MCF 10A (cell line): ENCODE measurements around the gene PATJ. TPM values are rescaled to one million over a fixed set of nuclear protein-coding genes. Genes with fewer than 3 reads are reported as not detected.

ENCODE experiments used
- BruUV-seq: library from RNA; stranded (reverse); fragments of 400-500 nt; replicated peaks from 2 replicates; lab custom pipeline; 2021; lab: Mats Ljungman, UMichigan
- CTCF ChIA-PET: fragments of 300-600 bp; sonication (Branson Sonifier 250); formaldehyde crosslinking; extraction: SDS; loops from one replicate; lab custom pipeline; 2021; ENCODE audit warnings: antibody characterized with exemption, inconsistent platforms; lab: Yijun Ruan, JAX
- POLR2A ChIA-PET: fragments of 300-600, 350-650 bp; sonication (Branson Sonifier 250); formaldehyde crosslinking; extraction: SDS; loops from one replicate; lab custom pipeline; 2020; ENCODE audit warnings: antibody characterized with exemption, inconsistent platforms; lab: Yijun Ruan, JAX
- DNase-seq: peaks from one replicate; pipeline ENCODE4 v3.0.0-alpha.2; 2018; ENCODE audit not compliant: unreplicated experiment
- H3K27ac Mint-ChIP-seq: one replicate; pipeline ENCODE4 v1.8.0; 2022; ENCODE audit warnings: mild to moderate bottlenecking, low read depth, mixed read lengths; ENCODE audit not compliant: unreplicated experiment
- H3K27me3 Mint-ChIP-seq: one replicate; pipeline ENCODE4 v1.8.0; 2022; ENCODE audit warnings: mixed read lengths; ENCODE audit not compliant: insufficient read depth, unreplicated experiment
- H3K36me3 Mint-ChIP-seq: one replicate; pipeline ENCODE4 v1.8.0; 2022; ENCODE audit warnings: mild to moderate bottlenecking, moderate library complexity, mixed read lengths; ENCODE audit not compliant: insufficient read depth, unreplicated experiment
- H3K4me1 Mint-ChIP-seq: one replicate; pipeline ENCODE4 v1.8.0; 2022; ENCODE audit warnings: mixed read lengths; ENCODE audit not compliant: insufficient read depth, unreplicated experiment
- H3K4me3 Mint-ChIP-seq: one replicate; pipeline ENCODE4 v1.8.0; 2022; ENCODE audit warnings: mild to moderate bottlenecking, moderate library complexity, mixed read lengths; ENCODE audit not compliant: unreplicated experiment
- H3K9me3 Mint-ChIP-seq: one replicate; pipeline ENCODE4 v1.8.0; 2022; ENCODE audit warnings: mixed read lengths; ENCODE audit not compliant: unreplicated experiment
- intact Hi-C: fragments of 100-400 bp; cut with micrococcal nuclease; formaldehyde crosslinking; loops from 2 replicates; pipeline ENCODE4 v1.14.1; 2022
- total RNA-seq: library from RNA; stranded (reverse); gene quantifications from 2 replicates; pipeline ENCODE4 v1.2.3, GENCODE V29; 2022
- TF ChIP-seq, protein P1 (sequence below): fragments of 200-600 bp; IDR thresholded peaks from one replicate; pipeline ENCODE4 v1.8.0; 2022; ENCODE audit warnings: antibody characterized with exemption, mild to moderate bottlenecking; ENCODE audit not compliant: unreplicated experiment

The PATJ gene
- total RNA-seq, 1 experiment from 2014 or later = 28.7 TPM

DNA sequence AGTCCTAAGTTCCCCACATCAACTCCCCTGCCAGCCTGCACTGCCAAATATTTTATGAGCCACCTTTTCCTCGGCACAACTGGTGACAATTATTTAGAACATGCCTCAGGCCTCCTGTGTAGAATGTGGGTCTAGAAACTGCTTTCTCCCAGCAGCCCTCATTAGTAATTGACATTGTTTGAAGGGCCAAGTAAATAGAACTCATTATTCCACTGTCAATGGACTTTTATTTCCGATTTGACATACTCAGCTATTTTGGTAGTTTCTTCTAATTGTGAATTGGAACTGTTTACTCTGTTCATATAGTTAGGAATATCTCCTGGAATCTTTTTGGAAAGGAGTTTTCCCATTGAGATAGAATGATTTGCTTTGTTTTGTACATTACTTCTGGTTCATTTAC is 283.6 kb downstream of the PATJ start:
- CTCF ChIA-PET = interaction anchor here (0.7 kb wide), 1 partner anchor 20 kb away, joined by 3 read pairs; no protein-coding TSS in a partner anchor
- H3K27ac Mint-ChIP-seq = no peak overlapping the region
- peaks cover 10% of the 10 kb centered on the region for H3K9me3 Mint-ChIP-seq
- H3K4me3 Mint-ChIP-seq = no peak overlapping the region
- peaks cover 16% of the 10 kb centered on the region for H3K36me3 Mint-ChIP-seq
- no peaks in the 10 kb centered on the region for H3K27me3 Mint-ChIP-seq
- H3K4me1 Mint-ChIP-seq = no peaks in the 10 kb centered on the region
- no TSS peak for BruUV-seq
- intact Hi-C loops = no loop called here
- TF ChIP-seq, protein P1, sequence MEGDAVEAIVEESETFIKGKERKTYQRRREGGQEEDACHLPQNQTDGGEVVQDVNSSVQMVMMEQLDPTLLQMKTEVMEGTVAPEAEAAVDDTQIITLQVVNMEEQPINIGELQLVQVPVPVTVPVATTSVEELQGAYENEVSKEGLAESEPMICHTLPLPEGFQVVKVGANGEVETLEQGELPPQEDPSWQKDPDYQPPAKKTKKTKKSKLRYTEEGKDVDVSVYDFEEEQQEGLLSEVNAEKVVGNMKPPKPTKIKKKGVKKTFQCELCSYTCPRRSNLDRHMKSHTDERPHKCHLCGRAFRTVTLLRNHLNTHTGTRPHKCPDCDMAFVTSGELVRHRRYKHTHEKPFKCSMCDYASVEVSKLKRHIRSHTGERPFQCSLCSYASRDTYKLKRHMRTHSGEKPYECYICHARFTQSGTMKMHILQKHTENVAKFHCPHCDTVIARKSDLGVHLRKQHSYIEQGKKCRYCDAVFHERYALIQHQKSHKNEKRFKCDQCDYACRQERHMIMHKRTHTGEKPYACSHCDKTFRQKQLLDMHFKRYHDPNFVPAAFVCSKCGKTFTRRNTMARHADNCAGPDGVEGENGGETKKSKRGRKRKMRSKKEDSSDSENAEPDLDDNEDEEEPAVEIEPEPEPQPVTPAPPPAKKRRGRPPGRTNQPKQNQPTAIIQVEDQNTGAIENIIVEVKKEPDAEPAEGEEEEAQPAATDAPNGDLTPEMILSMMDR = no peak
- POLR2A ChIA-PET = interaction anchor here (1.6 kb wide), 1 partner anchor 9 kb away, joined by 4 read pairs; no protein-coding TSS in a partner anchor
- DNase-seq = no peak

DNA sequence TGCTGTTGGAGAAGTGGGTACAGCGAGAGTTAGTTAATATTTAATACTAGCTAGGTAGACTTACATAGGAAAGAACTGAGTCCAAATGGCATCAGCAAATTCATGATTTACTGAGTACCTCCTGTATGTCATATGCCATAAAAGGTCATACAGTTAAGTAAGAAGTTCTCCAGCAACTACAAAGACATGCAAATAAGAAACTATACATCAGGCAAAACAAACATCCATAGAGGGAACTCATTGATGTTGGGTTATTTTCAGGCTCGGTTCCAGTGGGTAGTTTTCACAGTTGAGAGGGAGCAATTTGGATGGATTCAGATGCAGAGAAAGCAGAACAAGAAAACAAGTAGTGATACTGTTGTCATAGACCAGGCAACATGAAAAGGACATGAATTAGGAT is 287.4 kb downstream of the PATJ start:
- no TSS peak for BruUV-seq
- H3K4me3 Mint-ChIP-seq = no peak overlapping the region
- H3K9me3 Mint-ChIP-seq = peaks cover 10% of the 10 kb centered on the region
- H3K27ac Mint-ChIP-seq = no peak overlapping the region
- no peak for DNase-seq
- CTCF ChIA-PET = no interaction called here
- POLR2A ChIA-PET = no interaction called here
- intact Hi-C loops = no loop called here
- H3K27me3 Mint-ChIP-seq = no peaks in the 10 kb centered on the region
- peaks cover 11% of the 10 kb centered on the region for H3K36me3 Mint-ChIP-seq
- TF ChIP-seq, protein P1 = no peak
- H3K4me1 Mint-ChIP-seq = no peaks in the 10 kb centered on the region

DNA sequence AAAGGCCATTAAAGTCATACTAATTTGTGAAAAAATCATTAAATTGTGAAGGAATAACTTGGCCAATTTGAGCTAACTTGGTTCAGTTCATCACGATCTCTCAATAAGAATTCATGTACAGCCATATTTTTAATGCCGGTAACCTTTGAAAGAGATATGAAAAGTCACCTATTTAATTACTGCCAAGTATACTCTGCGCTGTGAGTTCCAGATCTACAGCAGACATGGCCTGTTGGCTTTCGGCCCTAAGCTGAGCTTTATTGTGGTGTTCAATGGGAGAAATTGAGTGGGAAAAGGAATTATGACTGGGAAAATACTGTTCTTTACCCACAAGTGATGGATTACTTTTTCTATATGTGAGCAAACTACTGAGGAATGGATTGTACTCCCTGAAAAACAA is 292.5 kb downstream of the PATJ start:
- TF ChIP-seq, protein P1 = no peak
- peaks cover 11% of the 10 kb centered on the region for H3K36me3 Mint-ChIP-seq
- no peak for DNase-seq
- H3K27me3 Mint-ChIP-seq = no peaks in the 10 kb centered on the region
- no peaks in the 10 kb centered on the region for H3K4me1 Mint-ChIP-seq
- no TSS peak for BruUV-seq
- H3K9me3 Mint-ChIP-seq = no peaks in the 10 kb centered on the region
- ChIA-PET POLR2A (interaction anchor here (0.8 to 1.7 kb wide), 3 partner anchors 9 to 1556 kb away, joined by 3 to 4 read pairs (median 3); no protein-coding TSS in a partner anchor), CTCF (interaction anchor here (1.1 to 2.0 kb wide), 2 partner anchors 48 to 85 kb away, joined by 3 to 9 read pairs; no protein-coding TSS in a partner anchor)
- intact Hi-C loops = no loop called here
- no peak overlapping the region for H3K27ac Mint-ChIP-seq
- H3K4me3 Mint-ChIP-seq = no peak overlapping the region

DNA sequence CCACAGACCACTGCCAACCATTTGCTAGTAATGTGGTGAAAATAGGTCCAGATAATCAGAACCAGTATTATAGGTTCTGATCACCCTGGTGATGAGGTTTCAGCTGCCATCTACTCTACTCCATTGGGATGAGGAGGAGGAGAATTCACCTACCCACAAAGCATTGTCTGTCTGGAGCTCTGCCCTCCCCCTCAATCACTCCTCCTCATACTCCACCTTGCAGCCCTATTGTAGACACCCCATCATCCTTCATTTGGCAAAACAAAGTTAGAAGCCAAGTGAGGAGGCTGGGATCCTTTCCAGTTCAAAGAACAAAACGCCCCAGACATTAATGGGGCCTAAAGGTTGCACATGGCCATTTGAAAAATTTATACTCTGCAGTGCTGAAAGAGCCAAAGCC is 295.0 kb downstream of the PATJ start:
- intact Hi-C loops = no loop called here
- TF ChIP-seq, protein P1 = no peak
- peaks cover 11% of the 10 kb centered on the region for H3K36me3 Mint-ChIP-seq
- POLR2A ChIA-PET = interaction anchor here (1.0 kb wide), 1 partner anchor 103 kb away, joined by 3 read pairs; no protein-coding TSS in a partner anchor
- H3K27ac Mint-ChIP-seq = no peak overlapping the region
- no peaks in the 10 kb centered on the region for H3K9me3 Mint-ChIP-seq
- no peak for DNase-seq
- CTCF ChIA-PET = interaction anchor here (0.6 to 0.7 kb wide), 2 partner anchors 9 to 35 kb away, joined by 3 read pairs; no protein-coding TSS in a partner anchor
- no peak overlapping the region for H3K4me3 Mint-ChIP-seq
- no peaks in the 10 kb centered on the region for H3K27me3 Mint-ChIP-seq
- peaks cover 6% of the 10 kb centered on the region for H3K4me1 Mint-ChIP-seq
- no TSS peak for BruUV-seq
